Parathyroid adenoma (tissue), 2 donors: ENCODE measurements around the gene EML6.

Experiments used
- H2AFZ ChIP-seq: fragments of 300-600 bp; sonication (generic); one replicate; pipeline ENCODE4 v1.7.0; 2017; ENCODE audit warnings: antibody characterized with exemption, mild to moderate bottlenecking
- H3K27ac ChIP-seq: fragments of 300-600 bp; sonication (generic); one replicate; pipeline ENCODE4 v1.7.0; 2017
- H3K27me3 ChIP-seq: fragments of 300-600 bp; sonication (generic); one replicate; pipeline ENCODE4 v1.7.0; 2017; ENCODE audit warnings: low read length; ENCODE audit not compliant: control insufficient read depth, insufficient read depth
- H3K36me3 ChIP-seq: fragments of 300-600 bp; sonication (generic); one replicate; pipeline ENCODE4 v1.7.0; 2017; ENCODE audit warnings: low read length; ENCODE audit not compliant: control insufficient read depth, insufficient read depth
- H3K4me1 ChIP-seq: fragments of 300-600 bp; sonication (generic); one replicate; pipeline ENCODE4 v1.7.0; 2017; ENCODE audit warnings: control low read depth
- H3K4me2 ChIP-seq: fragments of 300-600 bp; sonication (generic); one replicate; pipeline ENCODE4 v1.7.0; 2017; ENCODE audit warnings: low read length
- H3K4me3 ChIP-seq: fragments of 300-600 bp; sonication (generic); one replicate; pipeline ENCODE4 v1.7.0; 2017; ENCODE audit warnings: low read depth, low read length
- H3K79me2 ChIP-seq: fragments of 300-600 bp; sonication (generic); one replicate; pipeline ENCODE4 v1.7.0; 2017; ENCODE audit warnings: control low read depth
- H3K9ac ChIP-seq: fragments of 300-600 bp; sonication (generic); one replicate; pipeline ENCODE4 v1.7.0; 2017; ENCODE audit warnings: mild to moderate bottlenecking
- H3K9me3 ChIP-seq: fragments of 300-600 bp; sonication (generic); one replicate; pipeline ENCODE4 v1.7.0; 2017; ENCODE audit warnings: low read length; ENCODE audit not compliant: control insufficient read depth
- TF ChIP-seq, protein P1 (sequence below): fragments of 300-600 bp; sonication (generic); IDR thresholded peaks from one replicate; pipeline ENCODE4 v1.7.0; 2017; ENCODE audit warnings: antibody characterized with exemption, mild to moderate bottlenecking
- donor health status: primary hyperparathyroidism.

Gene EML6

GRCh38 chr2:54859997-54860701, 136.7 kb downstream of the EML6 start:
- Histone ChIP-seq H3K79me2 (no peaks in the 10 kb centered on the region), H3K4me3 (no peak overlapping the region), H3K4me2 (no peak overlapping the region), H3K27me3 (no peaks in the 10 kb centered on the region), H3K4me1 (no peaks in the 10 kb centered on the region), H3K9me3 (no peaks in the 10 kb centered on the region), H3K27ac (no peak overlapping the region), H2AFZ (no peak overlapping the region), H3K36me3 (no peaks in the 10 kb centered on the region), H3K9ac (no peak overlapping the region)
- TF ChIP-seq, protein P1, sequence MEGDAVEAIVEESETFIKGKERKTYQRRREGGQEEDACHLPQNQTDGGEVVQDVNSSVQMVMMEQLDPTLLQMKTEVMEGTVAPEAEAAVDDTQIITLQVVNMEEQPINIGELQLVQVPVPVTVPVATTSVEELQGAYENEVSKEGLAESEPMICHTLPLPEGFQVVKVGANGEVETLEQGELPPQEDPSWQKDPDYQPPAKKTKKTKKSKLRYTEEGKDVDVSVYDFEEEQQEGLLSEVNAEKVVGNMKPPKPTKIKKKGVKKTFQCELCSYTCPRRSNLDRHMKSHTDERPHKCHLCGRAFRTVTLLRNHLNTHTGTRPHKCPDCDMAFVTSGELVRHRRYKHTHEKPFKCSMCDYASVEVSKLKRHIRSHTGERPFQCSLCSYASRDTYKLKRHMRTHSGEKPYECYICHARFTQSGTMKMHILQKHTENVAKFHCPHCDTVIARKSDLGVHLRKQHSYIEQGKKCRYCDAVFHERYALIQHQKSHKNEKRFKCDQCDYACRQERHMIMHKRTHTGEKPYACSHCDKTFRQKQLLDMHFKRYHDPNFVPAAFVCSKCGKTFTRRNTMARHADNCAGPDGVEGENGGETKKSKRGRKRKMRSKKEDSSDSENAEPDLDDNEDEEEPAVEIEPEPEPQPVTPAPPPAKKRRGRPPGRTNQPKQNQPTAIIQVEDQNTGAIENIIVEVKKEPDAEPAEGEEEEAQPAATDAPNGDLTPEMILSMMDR = no peak

GRCh38 chr2:54862229-54862628, 138.8 kb downstream of the EML6 start:
- TF ChIP-seq, protein P1 = no peak
- Histone ChIP-seq H3K4me2 (no peak overlapping the region), H3K9me3 (no peaks in the 10 kb centered on the region), H3K9ac (no peak overlapping the region), H3K4me1 (no peaks in the 10 kb centered on the region), H3K27me3 (no peaks in the 10 kb centered on the region), H2AFZ (no peak overlapping the region), H3K4me3 (no peak overlapping the region), H3K36me3 (no peaks in the 10 kb centered on the region), H3K79me2 (no peaks in the 10 kb centered on the region), H3K27ac (no peak overlapping the region)

- TF ChIP-seq, protein P1 = no peak
- H3K9ac ChIP-seq = no peak overlapping the region
- no peaks in the 10 kb centered on the region for H3K36me3 ChIP-seq
- H3K79me2 ChIP-seq = no peaks in the 10 kb centered on the region
- H2AFZ ChIP-seq = no peak overlapping the region
- H3K4me1 ChIP-seq = no peaks in the 10 kb centered on the region
- H3K4me3 ChIP-seq = no peak overlapping the region
- H3K27ac ChIP-seq = no peak overlapping the region
- H3K27me3 ChIP-seq = no peaks in the 10 kb centered on the region
- no peaks in the 10 kb centered on the region for H3K9me3 ChIP-seq
- no peak overlapping the region for H3K4me2 ChIP-seq
Measured at GRCh38 chr2:54862742-54863141, 139.3 kb downstream of the EML6 start.

DNA sequence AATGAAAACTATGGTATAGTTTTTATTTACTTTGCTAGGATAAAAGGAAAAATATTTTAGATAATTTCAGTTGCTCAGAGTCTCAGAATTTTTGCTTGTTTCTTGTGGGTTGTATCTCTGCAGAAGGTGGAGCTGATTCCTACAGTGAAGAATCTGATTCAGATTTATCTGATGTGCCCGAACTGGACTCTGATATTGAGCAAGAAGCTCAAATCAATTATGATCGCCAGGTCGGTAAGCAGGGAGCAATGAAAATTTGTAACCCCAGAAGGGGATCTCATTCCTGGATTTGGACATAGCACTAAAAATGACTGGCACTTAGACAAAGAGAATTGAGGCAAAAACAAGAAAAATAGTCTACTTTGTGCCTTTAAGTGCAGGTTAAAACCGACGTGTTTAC, 140.2 kb downstream of the EML6 start:
- Histone ChIP-seq H3K79me2 (no peaks in the 10 kb centered on the region), H3K9me3 (no peaks in the 10 kb centered on the region), H3K4me1 (no peaks in the 10 kb centered on the region), H3K27me3 (no peaks in the 10 kb centered on the region), H3K9ac (no peak overlapping the region), H3K27ac (no peak overlapping the region), H3K4me3 (no peak overlapping the region), H2AFZ (no peak overlapping the region), H3K4me2 (no peak overlapping the region), H3K36me3 (no peaks in the 10 kb centered on the region)
- TF ChIP-seq, protein P1 = no peak

DNA sequence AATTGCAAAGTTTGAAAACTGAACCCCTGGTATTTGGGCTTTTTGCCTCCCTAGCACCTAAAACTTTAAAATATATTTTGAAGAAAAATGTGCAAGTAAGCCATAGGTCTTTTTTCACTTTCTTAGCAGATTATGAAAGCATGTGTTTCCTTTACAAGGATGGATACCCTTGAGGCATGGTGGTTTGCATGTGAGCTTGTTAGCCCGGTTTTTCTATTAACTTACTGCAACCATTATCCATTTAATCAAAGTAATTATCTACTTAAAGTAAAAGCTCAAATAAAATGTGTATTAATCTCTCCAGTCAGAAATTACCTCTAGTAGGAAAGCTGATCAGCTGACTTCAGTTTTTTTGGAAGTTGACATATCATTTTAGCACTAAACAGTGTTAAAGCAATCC, 140.6 kb downstream of the EML6 start:
- Histone ChIP-seq H3K4me2 (no peak overlapping the region), H2AFZ (no peak overlapping the region), H3K4me1 (no peaks in the 10 kb centered on the region), H3K4me3 (no peak overlapping the region), H3K9me3 (no peaks in the 10 kb centered on the region), H3K79me2 (no peaks in the 10 kb centered on the region), H3K9ac (no peak overlapping the region), H3K27me3 (no peaks in the 10 kb centered on the region), H3K27ac (no peak overlapping the region), H3K36me3 (no peaks in the 10 kb centered on the region)
- TF ChIP-seq, protein P1 = no peak
